HL-60 (cell line): ENCODE measurements around the gene ADAM23.

ENCODE experiments used
- POLR2AphosphoS5 ChIP-seq: IDR thresholded peaks from 2 replicates; pipeline ENCODE4 v1.6.1; 2012; ENCODE audit warnings: low read depth
- REST ChIP-seq: IDR thresholded peaks from 2 replicates; pipeline ENCODE4 v1.6.1; 2012; ENCODE audit warnings: low read depth; ENCODE audit not compliant: insufficient replicate concordance
- SPI1 ChIP-seq: IDR thresholded peaks from 2 replicates; pipeline ENCODE4 v1.6.1; 2012; ENCODE audit warnings: low read depth, mild to moderate bottlenecking, borderline replicate concordance
- TF ChIP-seq, protein P1 (sequence below): IDR thresholded peaks from one replicate; pipeline ENCODE4 v1.5.1; 2011; ENCODE audit warnings: low read length, control low read depth, inconsistent platforms; ENCODE audit not compliant: insufficient read depth

- TF ChIP-seq, protein P1, sequence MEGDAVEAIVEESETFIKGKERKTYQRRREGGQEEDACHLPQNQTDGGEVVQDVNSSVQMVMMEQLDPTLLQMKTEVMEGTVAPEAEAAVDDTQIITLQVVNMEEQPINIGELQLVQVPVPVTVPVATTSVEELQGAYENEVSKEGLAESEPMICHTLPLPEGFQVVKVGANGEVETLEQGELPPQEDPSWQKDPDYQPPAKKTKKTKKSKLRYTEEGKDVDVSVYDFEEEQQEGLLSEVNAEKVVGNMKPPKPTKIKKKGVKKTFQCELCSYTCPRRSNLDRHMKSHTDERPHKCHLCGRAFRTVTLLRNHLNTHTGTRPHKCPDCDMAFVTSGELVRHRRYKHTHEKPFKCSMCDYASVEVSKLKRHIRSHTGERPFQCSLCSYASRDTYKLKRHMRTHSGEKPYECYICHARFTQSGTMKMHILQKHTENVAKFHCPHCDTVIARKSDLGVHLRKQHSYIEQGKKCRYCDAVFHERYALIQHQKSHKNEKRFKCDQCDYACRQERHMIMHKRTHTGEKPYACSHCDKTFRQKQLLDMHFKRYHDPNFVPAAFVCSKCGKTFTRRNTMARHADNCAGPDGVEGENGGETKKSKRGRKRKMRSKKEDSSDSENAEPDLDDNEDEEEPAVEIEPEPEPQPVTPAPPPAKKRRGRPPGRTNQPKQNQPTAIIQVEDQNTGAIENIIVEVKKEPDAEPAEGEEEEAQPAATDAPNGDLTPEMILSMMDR: no peak
- TF ChIP-seq POLR2AphosphoS5: no peak
- TF ChIP-seq SPI1: no peak
- no peak for TF ChIP-seq REST
These were observed 9.4 kb downstream of the ADAM23 start for GRCh38 chr2:206452750-206453149.
